GM19468 (cell line): ENCODE results near the gene SORL1.

ENCODE experiments used
- ATAC-seq: cut with Tn5 transposase; IDR thresholded peaks from one replicate; pipeline ENCODE4 v1.9.1; 2021; ENCODE audit warnings: mild to moderate bottlenecking, moderate library complexity, moderate number of reproducible peaks; ENCODE audit not compliant: unreplicated experiment; ENCODE audit errors: extremely low read depth

The SORL1 gene

DNA sequence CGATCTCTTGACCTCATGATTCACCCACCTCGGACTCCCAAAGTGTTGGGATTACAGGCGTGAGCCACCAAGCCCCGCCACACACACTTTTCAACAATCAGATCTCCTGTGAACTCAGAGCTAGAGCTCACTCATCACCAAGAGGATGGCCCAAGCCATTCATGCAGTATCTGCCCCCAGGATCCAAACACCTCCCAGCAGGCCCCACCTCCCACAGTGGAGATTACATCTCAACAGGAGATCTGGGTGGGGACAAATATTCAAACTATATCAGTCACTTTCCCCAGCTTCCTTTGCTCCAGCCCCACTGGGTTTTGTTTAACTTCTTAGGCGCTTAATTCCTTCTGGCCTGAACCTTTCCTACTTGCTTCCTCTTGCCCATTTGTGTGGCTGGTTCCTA, 26.3 kb upstream of the SORL1 start:
- ATAC-seq: no peak

DNA sequence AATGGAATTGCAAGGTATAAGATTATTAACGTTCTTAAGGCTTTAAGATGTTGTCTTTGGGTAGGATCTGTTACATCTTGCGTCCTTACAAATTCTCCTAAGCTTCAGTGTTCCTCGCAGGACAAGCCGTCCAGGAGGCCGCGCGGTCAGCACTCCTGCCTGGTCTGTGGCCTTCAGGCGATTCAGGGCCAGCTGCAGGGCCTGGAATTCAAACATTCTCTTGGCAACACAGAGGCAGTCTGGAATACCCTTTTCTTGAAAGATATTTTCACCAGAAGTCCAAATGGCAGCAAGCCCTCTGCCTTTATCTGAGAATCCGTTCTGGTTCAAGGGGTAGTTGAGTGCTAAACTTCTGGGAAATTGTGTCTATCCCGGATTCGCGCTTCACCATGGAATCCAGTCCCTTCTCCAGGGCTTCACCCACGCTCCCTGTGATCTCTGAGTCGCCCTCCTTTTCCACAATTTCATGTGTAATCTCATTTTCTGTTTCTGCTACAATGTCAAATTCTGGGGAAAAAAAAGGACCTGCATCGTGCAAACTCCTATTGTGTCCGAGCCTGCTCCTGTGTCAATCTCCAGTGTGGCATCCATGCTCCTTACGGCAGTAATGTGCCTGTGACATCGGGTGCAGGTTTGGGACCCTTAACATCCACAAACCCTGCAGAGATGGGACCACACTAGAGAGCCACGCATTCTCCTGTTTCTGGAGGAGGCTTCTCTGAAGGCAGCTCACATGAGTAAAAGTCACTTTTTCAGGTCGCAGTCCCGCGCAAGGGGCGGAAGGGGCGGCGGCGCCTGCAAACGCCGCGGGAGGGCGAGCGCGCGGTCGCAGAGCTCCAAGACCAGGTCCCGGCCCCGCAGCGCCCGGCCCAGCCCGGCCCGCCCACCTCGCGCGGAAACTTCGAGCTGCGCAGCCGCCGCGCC, 25.4 kb upstream of the SORL1 start:
- no peak for ATAC-seq

DNA sequence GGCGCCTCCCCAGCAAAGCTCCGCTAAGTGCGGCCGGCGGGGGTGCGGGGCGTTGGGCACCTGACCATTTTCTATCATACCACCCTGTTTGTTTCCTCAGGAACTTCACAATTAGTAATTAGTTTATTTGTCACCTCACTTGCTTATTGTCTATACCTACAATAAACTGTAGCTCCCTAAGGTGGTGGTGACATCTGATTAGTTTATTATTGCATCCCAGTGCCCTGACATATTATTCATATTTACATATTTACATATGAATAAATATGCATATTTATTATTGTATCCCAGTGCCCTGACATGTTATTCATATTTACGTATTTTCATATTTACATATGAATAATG, 24.7 kb upstream of the SORL1 start:
- no peak for ATAC-seq

DNA sequence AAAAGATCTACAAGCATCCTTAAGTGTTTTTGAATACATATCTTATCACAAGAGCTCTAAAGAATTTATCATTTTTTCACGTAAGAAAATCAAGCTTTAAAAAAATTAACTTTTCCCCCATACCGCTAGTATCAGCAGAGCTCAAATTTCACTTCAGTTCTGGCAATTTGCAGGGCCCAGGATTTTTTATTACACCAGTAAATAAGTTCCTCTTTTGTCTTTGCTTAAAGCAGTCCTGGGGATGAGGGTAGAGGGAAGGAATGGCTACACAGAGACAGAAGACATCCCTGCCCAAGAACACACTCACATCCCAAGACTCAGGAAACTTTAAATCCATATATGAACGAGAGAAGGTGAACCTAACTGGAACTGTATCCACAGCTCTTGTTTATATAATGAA, 22.6 kb upstream of the SORL1 start:
- ATAC-seq: no peak

DNA sequence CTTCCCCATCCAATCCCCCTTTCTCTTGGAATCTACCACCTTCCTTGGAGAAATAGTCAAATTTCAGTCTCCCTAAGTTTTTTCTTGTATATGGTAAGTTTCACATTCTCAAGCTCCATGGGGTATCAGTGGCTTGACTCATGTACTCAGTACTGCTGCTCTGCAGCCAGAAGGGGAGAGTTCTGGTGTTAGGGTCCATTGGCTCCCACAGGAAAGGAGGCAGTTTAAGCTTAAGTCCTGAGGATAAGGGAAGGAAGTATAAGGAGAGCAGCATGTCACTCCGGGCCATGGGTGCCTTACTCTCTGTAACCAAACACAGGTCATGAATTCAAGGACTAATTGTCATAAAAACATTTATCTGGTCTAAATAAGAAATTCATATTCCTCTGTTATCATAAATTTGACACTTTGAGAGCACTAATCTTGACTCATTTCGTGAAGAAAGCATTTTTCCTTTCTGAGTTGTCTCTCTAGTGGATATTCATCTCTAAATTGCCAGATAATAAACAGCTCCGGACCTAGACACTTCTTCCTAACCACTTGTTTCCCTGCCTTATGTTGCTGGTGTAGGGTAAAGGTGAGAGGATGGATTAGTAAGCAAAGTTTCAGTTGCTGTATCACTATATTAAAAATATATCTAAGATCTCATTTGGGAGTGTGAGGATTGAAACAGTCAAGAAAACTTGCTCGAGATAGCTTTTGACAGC, 20.1 kb upstream of the SORL1 start:
- no peak for ATAC-seq

DNA sequence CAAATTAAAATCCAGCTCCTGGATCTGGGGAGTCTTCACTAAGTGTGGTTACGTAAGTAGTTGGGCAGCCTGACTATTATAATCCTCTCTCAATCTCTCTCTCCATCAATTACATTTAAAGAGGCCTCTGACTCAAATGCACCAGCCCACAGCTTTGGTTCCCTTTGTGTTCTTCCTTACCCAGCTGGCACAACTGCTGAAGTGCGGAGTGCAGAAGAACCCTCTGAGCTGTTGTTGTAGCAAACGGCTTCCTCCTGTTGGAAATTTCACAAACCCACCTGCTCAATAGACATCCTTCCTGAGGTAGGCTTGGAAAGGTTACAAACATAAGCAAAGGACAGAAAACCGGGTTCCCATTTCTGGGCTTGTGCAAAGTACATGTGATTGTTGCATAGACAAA, 17.0 kb upstream of the SORL1 start:
- no peak for ATAC-seq

DNA sequence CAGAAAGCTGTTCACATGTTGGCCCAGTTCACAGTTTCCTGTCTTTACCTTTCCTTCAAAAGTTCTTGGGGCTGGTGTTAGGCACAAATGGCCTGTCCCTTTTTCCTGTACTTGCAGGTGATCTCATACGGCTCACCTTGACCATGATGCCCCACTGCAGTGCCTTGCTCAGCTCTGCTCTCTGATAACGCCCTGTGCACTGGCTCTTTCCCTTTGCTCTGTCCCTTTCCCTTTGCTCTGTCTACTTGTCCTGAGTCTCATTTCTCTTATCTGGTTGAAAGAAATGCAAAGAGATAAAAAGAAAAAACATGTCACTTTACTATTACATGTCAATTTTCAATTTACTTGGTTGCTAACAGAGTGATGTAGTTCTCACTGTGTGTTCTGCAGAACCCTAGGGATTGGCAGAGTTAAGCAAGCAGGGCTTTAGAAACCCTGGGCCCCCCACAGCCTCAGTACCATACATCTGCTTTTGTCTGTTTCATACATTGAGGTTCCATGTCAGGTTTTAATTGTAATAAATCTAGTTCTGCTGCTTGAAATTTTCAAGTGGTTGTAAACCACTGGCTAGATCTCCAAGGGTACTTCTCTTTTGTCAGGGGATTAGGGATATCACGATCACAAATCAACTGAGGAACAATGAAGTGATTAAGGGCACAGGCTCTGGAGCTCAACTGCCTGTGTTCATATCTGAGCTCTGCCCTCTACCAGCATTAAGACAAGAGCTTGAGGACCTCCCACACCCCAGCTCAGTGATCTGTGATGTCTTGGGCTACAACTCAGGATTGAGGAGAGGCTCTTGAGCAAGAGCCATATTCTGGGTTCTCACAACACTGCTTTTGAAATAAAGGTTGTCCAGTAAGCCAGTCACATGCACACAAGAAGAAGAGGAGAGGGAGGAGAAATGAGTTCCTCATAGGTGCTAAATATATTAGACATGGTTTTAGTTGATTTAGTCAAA, 16.3 kb upstream of the SORL1 start:
- ATAC-seq: no peak

DNA sequence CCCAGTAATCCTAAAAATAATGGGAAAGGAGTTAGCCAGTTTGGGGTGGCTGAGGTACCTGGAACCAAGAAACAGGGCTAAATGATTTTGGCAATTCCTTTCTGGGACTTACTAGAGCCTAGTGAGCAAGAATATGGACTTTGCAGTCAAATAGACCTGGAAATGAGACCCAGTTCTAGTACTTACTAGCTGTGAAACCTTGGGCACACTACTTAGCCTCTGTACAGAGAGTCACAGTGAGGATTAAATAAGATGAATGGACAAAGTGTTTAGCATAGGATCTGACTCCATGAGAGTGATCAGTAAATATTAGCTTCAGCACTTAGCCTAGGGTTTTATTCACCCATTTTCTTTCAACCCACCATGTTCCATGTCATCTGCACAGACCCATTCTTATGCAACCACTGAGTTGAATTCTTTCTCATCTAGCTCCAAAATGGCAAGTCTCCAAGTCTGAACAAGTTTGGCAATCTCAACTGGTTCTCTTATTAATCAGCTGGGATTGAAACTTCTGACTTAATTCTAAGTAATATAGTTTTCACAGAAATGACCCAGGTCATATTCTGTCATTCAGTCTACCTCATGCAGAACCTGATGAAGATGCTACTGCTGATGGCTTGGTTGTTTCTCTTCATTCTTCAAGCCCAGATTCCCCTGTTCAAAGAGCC, 15.0 kb upstream of the SORL1 start:
- no peak for ATAC-seq

DNA sequence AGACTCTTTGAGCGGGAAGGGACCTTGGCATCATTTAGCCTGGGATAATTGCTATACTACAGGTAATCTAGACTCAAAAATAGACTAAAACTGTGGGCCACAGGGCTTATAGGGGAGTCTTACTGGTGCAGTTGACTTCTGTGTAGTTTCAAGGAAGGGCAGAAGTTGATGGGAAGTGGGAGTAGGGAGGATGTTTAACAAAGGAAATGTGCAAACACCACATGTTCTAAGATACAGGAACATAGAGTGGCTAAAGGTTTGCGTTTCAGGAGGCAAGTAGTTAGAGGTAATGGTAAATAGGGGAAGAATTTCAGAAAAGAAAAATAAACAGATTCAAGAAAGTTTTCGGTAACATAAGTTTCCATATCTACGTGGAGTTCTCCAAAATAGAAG, 14.4 kb upstream of the SORL1 start:
- no peak for ATAC-seq

GRCh38 chr11:121439337-121439736, 12.8 kb upstream of the SORL1 start:
- no peak for ATAC-seq

DNA sequence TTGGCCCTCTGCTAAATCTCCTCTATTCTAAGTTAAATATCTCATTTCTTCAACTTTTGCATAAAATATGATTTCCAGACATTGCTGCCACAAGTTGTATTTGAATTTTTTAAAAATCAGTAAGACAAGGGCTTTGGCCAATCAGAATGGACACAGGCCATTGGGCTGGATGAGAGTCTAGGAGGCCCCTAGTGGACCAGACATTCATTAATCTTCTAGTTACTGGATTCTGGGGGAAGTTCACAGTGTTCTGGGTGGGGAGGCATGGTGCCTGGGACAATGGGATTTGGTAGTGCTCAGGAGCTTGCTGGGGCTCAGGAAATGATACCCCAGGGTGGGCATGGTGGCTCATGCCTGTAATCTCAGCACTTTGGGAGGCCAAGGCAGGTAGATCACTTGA, 12.4 kb upstream of the SORL1 start:
- no peak for ATAC-seq

DNA sequence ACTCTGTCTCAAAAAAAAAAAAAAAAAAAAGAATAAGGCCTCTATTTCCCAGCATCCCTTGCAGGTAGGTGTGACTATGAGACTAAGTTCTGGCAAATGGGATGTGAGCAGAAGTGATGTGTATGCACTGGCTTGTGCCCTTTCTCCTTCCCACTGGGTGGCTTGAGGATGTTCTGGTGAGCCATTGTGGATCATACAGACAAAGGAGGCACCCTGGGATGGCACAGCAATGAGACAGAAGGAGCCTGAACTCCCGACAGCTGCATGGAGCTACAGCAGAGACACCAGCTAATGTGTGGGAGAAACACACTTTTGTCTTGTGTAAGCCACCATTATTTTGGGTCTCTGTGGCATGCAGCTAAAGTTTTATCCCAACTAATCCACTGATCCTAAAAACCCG, 10.6 kb upstream of the SORL1 start:
- no peak for ATAC-seq

GRCh38 chr11:121443688-121444275, 8.3 kb upstream of the SORL1 start:
- no peak for ATAC-seq

- no peak for ATAC-seq
Measured at GRCh38 chr11:121444526-121444925, 7.6 kb upstream of the SORL1 start.

DNA sequence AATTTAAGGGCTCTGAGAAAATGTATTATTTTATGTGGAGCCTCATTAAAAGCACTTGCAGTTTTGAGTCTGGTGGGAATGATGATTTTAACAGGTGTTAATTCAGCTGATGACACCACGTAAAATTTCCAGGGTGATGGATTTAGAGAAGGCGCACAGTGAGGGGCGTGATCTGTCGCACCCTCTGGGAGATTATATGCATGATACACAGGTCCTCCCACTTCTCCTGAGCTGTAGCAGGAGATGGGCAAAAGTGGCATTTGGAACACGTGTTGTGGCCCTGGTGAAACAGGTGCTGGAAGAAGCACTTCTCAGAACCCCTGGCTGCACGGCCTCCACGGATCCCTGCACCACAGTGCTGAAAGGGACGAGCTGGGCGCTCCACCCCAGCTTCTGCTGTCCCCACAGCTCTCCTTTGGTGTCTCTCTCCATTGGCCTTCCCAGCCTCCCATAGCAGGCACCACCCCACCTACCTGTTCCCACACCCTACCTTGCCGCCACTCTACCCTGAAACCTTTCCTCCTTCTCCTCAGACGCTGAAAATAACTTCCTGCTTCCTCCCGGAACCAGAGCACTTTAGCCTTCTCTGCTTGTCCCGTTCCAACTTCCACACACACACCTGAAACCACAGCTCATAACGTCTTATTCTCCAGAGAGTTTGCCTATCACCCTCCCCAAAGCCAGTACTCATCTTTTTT, 6.9 kb upstream of the SORL1 start:
- ATAC-seq: no peak

GRCh38 chr11:121446752-121447156, 5.4 kb upstream of the SORL1 start:
- no peak for ATAC-seq

DNA sequence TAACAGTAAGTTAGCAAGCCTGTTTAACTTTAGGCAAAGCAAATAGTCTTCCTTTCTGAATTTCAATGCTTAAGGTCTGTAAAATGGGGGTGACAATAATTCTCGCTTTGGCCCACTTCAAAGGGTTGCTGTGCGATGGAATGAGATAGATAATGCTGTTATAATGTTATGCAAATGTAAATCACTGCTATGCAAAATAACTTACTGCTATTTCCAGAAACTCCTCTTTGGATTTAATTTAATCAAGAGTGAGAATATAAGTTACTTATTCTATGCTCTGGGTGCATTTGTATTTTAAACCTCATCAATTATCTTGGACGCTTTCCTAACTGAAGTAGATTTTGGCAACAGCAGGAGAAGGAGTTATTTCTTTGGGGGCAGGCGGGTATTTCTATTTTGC, 4.1 kb upstream of the SORL1 start:
- no peak for ATAC-seq

DNA sequence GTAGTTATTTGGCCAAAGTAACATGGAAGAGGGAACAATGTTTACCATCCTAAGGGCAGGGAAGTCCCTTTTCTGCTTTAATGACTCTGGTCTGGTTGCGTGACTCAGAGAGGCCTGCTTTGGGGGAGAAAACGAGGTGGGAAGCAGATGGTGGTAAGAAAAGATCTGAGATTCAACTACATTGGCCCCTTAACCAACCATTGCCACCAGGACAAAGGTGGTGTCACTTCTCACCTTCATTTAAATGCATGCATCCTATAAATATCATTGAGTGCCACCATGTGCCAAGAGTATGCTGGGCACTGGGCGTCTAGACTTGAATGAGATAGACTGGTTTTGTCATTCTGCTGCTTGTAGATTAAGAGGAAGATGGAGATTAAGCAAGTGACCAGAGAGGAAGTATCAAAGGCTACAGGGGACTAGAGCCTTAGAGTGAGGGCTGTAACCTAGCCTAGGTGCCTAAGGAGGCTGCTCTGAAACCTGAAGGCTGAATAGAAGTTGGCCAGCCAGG, 3.6 kb upstream of the SORL1 start:
- no peak for ATAC-seq

DNA sequence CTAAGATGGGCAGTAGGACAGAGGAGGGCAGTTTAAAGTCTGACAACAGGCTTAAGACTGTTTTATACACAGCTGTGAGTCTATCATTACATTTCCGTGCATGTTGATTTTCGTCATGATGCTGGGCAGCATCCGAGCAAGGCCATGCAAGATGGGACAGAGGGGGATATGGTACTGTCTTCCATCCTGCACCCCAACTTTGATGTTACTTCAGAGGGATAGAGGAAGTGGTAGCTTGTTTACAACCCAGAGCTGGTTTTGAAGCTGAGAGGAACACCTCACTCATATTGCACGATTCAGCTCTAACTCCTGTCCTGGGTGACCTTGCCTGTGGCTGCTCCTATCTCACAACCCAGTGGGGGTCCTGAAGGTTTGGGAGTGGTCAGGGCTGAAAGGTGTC, 3.0 kb upstream of the SORL1 start:
- no peak for ATAC-seq
